Hypothalamus (tissue), 51 donors: ENCODE results near the gene ZNF507.
A peak's percentile ranks its signal among the peaks of the same experiment; 100 is the strongest.
"Not testable (repeated sequence)": the region's sequence is repeated elsewhere in the genome, so short reads cannot be mapped to it uniquely, and the experiment has no call there.

Experiments
- DNase-seq, 51 donors: peaks; one replicate each; lab custom pipeline; 2025; lab: John Stamatoyannopoulos, UW

Gene ZNF507

GRCh38 chr19:32406161-32407003, 61.0 kb downstream of the ZNF507 start:
- peak in 1 of 51 donors; percentile 52 for DNase-seq

DNA sequence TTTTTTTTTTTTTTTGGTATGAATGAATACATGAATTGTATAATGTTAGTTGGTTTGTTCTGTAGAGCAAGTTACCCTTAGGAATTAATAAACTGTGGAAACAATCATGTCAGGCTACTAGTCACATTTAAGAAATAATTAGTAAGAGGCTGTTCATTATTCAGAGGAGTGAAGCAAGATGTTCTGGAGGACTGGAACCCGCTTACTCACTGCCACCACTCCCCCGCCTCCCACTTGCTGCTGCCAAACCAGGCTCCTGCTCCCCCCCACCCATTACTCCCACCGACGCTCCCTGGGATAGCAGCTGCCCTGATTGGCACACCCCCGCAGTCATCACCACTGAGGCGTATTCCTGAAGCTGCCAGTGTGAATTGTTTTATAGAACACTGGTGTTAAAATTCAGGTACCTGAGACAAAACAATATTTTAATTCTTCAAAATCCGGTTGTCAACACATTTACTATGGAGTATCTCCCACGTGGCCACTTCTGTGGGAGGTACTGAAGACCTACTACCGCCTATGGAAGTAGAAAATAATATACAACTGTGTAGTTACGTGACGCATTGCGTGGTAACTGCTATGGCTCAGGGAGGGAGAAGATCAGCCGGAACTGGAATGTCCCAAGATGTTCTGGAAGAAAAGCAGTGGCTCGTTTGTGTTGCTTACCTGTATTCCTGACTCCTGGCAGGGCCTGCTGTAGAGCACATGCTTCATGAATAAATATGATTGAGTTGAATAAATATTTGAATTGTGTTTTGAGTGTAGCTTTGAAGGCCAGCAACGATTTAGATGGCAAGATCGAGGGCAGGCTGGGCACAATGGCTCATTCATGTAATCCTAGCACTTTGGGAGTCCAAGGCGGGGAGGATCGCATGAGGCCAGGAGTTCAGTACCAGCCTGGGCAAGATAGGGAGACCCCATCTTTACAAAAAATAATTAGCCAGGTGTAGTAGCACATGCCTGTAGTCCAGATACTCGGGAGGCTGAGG, 61.9 kb downstream of the ZNF507 start:
- peak in 30 of 51 donors; percentile 7 to 80 (median 26) for DNase-seq

- peak in 12 of 51 donors; percentile 1 to 43 (median 16) for DNase-seq
These were observed 69.8 kb downstream of the ZNF507 start for GRCh38 chr19:32415246-32415645.

GRCh38 chr19:32415669-32416068, 70.3 kb downstream of the ZNF507 start:
- no peak for DNase-seq

- peak in 9 of 51 donors; percentile 11 to 45 (median 20) for DNase-seq
These were observed 71.5 kb downstream of the ZNF507 start for GRCh38 chr19:32416749-32417456.

GRCh38 chr19:32418155-32418554, 72.7 kb downstream of the ZNF507 start:
- no peak for DNase-seq

- DNase-seq, result peak in 1 of 51 donors; percentile 9
These were observed 76.4 kb downstream of the ZNF507 start for GRCh38 chr19:32421589-32422361.

DNA sequence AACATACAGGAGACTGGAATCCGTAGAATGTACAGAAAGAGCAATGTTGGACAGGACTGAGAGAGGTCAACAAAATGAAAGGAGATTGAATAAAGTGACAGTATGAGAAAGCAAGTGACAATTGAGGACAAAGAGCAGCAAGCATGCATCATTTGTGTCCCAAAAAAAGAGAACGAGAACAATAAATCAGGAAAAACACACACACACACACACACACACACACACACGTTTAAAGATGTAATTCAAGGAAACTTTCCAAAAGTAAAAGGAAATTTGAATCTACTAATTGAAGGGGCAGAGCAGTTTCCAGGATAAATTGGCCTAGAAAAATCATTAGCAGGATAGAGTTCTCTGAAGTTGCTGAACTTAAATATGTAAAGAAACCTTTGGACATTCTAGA, 77.0 kb downstream of the ZNF507 start:
- DNase-seq, result no peak

DNA sequence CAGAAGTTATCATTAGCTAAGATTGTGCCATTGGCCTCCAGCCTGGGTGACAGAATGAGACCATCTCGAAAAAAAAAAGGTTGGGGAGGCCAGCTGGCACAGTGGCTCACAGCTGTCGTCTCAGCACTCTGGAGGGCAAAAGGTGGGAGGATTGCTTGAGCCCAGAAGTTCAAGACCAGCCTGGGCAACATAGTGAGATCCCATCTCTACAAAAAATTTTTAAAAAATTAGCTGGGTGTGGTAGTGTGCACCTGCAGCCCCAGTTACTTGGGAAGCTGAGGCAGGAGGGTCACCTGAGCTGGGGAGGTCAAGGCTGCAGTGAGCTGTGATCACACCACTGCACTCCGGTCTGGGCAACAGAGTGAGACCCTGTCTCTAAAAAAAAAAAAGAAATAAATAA, 78.5 kb downstream of the ZNF507 start:
- not testable (repeated sequence) for DNase-seq

DNA sequence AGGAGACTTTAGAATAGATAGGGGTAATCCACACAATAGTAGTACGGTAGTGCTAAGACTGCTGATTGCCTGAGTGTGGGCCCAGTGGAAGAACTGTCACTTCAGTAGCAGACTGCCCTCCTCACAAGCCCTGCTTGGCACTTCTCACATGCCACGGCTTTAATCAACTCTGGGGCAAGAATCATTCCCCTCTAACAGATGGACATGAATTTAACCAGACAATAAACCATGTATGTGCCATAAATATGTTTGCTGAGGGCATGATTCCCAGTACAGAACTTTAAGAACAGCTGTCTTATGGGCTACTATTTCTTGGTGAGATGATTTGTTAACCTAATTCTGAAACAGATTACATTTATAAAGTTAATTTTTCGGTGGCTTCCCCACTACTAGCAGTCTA, 82.1 kb downstream of the ZNF507 start:
- DNase-seq, result no peak

GRCh38 chr19:32436692-32437091, 91.3 kb downstream of the ZNF507 start:
- no peak for DNase-seq

GRCh38 chr19:32437096-32437495, 91.7 kb downstream of the ZNF507 start:
- DNase-seq, result no peak
